AG10803 (cell line): Measurements from ENCODE around the gene C1QTNF12.

Source experiments
- DNase-seq: peaks from one replicate; pipeline ENCODE4 v3.0.0; 2010; ENCODE audit warnings: low read depth
- H3K4me3 ChIP-seq: 2 replicates; pipeline ENCODE4 v1.5.1; 2011; ENCODE audit warnings: mild to moderate bottlenecking, low read length, control low read depth
- TF ChIP-seq, protein P1 (sequence below): conservative IDR thresholded peaks from 2 replicates; pipeline ENCODE4 v1.5.1; 2011; ENCODE audit warnings: mild to moderate bottlenecking, low read length, control low read depth, inconsistent platforms

C1QTNF12 gene

DNA sequence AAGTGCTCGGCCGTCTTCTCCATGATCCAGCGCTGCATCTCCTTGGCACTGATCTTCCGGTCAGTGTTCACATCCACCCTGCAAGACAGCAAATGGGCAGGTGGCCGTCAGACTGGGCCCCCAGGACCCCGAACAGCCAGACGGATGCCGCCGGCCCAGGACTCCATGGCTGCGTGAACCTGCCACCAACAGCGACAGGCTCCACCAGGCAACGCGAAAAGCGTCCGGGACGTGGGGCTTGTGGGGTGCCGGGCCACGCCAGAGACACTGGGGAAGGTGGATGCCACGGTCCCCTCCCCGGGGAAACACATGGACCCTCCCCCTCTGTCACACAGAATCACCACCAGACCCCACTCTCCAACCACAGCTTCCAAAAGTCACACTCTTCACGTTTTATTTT, 22.6 kb downstream of the C1QTNF12 start:
- DNase-seq = no peak
- no peak overlapping the region for H3K4me3 ChIP-seq
- TF ChIP-seq, protein P1, sequence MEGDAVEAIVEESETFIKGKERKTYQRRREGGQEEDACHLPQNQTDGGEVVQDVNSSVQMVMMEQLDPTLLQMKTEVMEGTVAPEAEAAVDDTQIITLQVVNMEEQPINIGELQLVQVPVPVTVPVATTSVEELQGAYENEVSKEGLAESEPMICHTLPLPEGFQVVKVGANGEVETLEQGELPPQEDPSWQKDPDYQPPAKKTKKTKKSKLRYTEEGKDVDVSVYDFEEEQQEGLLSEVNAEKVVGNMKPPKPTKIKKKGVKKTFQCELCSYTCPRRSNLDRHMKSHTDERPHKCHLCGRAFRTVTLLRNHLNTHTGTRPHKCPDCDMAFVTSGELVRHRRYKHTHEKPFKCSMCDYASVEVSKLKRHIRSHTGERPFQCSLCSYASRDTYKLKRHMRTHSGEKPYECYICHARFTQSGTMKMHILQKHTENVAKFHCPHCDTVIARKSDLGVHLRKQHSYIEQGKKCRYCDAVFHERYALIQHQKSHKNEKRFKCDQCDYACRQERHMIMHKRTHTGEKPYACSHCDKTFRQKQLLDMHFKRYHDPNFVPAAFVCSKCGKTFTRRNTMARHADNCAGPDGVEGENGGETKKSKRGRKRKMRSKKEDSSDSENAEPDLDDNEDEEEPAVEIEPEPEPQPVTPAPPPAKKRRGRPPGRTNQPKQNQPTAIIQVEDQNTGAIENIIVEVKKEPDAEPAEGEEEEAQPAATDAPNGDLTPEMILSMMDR = no peak

GRCh38 chr1:1223321-1223720, 23.2 kb downstream of the C1QTNF12 start:
- no peak for DNase-seq
- H3K4me3 ChIP-seq = no peak overlapping the region
- TF ChIP-seq, protein P1 = no peak

- TF ChIP-seq, protein P1 = no peak
- DNase-seq = no peak
- no peak overlapping the region for H3K4me3 ChIP-seq
Observed at GRCh38 chr1:1222575-1223225, 23.8 kb downstream of the C1QTNF12 start.

GRCh38 chr1:1221887-1222574, 24.5 kb downstream of the C1QTNF12 start:
- TF ChIP-seq, protein P1 = no peak
- no peak overlapping the region for H3K4me3 ChIP-seq
- DNase-seq = no peak

DNA sequence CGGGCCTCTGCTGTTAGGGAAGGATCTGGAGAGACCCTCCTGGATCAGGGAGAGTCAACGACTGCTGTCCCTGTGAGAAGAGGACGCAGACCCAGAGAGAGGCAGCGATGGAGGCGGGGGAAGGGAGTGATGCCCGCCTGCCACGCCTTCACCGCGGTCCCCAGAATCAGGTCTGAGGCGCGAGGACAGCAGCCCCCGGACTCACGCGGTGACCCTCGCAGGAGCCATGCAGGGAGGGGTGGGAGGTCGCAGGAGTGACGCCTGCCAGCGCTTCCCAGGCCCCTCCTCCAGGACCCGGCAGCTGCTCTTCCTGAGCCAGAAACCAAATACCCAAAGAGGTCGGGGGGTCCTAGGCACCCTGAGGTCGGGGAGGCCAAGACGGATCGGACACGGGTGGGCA, 26.3 kb downstream of the C1QTNF12 start:
- TF ChIP-seq, protein P1 = no peak
- no peak for DNase-seq

GRCh38 chr1:1219341-1219740, 27.2 kb downstream of the C1QTNF12 start:
- DNase-seq = no peak
- TF ChIP-seq, protein P1 = no peak
- no peak overlapping the region for H3K4me3 ChIP-seq

More for the DNA sequence above, 26.3 kb downstream of the C1QTNF12 start:
- no peak overlapping the region for H3K4me3 ChIP-seq
